IPS-NIHi11 (cell line): ENCODE results near the gene NDFIP1.
A peak's percentile ranks its signal among the peaks of the same experiment; 100 is the strongest.

ENCODE experiments used
- DNase-seq: peaks from one replicate; pipeline ENCODE4 v3.0.0; 2012; ENCODE audit warnings: mixed read lengths, low spot score

The NDFIP1 gene

GRCh38 chr5:142091922-142092321 lies 16.7 kb upstream of the NDFIP1 start:
- DNase-seq = no peak

GRCh38 chr5:142095035-142095434 lies 13.5 kb upstream of the NDFIP1 start:
- DNase-seq = no peak

- DNase-seq = no peak
Observed at GRCh38 chr5:142095651-142096330, 12.8 kb upstream of the NDFIP1 start.

GRCh38 chr5:142096382-142096781 lies 12.2 kb upstream of the NDFIP1 start:
- no peak for DNase-seq

GRCh38 chr5:142097681-142098080 lies 10.9 kb upstream of the NDFIP1 start:
- DNase-seq = no peak

- no peak for DNase-seq
Observed at GRCh38 chr5:142098275-142098674, 10.3 kb upstream of the NDFIP1 start.

- no peak for DNase-seq
Observed at GRCh38 chr5:142098931-142099330, 9.6 kb upstream of the NDFIP1 start.

GRCh38 chr5:142100307-142100706 lies 8.3 kb upstream of the NDFIP1 start:
- DNase-seq = no peak

GRCh38 chr5:142102980-142103740 lies 5.4 kb upstream of the NDFIP1 start:
- DNase-seq = no peak

- no peak for DNase-seq
Observed at GRCh38 chr5:142104491-142104890, 4.1 kb upstream of the NDFIP1 start.

GRCh38 chr5:142106061-142106460 lies 2.5 kb upstream of the NDFIP1 start:
- no peak for DNase-seq

GRCh38 chr5:142107036-142107735 lies 1.4 kb upstream of the NDFIP1 start:
- no peak for DNase-seq

GRCh38 chr5:142107736-142108431 lies 695 bp upstream of the NDFIP1 start:
- no peak for DNase-seq

- peak; percentile 10 for DNase-seq
Observed at GRCh38 chr5:142109331-142110045, 909 bp downstream of the NDFIP1 start.

- no peak for DNase-seq
Observed at GRCh38 chr5:142110046-142110531, 1.5 kb downstream of the NDFIP1 start.

GRCh38 chr5:142110988-142111687 lies 2.6 kb downstream of the NDFIP1 start:
- no peak for DNase-seq

- no peak for DNase-seq
Observed at GRCh38 chr5:142114687-142115086, 6.1 kb downstream of the NDFIP1 start.

- no peak for DNase-seq
Observed at GRCh38 chr5:142115937-142116614, 7.5 kb downstream of the NDFIP1 start.

GRCh38 chr5:142117579-142118151 lies 9.1 kb downstream of the NDFIP1 start:
- no peak for DNase-seq

GRCh38 chr5:142118155-142118686 lies 9.6 kb downstream of the NDFIP1 start:
- DNase-seq = no peak
